GM12865 (cell line): ENCODE results near the gene C2orf74.

Experiments
- DNase-seq: peaks from one replicate; pipeline ENCODE4 v3.0.0; 2010; ENCODE audit warnings: low read depth
- H3K4me3 ChIP-seq: 2 replicates; pipeline ENCODE4 v1.5.1; 2011; ENCODE audit warnings: mild to moderate bottlenecking, low read depth, low read length, control low read depth
- TF ChIP-seq, protein P1 (sequence below): IDR thresholded peaks from 2 replicates; pipeline ENCODE4 v1.5.1; 2011; ENCODE audit warnings: low read length, control low read depth, low read depth, inconsistent platforms; ENCODE audit not compliant: insufficient read depth; ENCODE audit errors: missing control alignments

C2orf74 gene

DNA sequence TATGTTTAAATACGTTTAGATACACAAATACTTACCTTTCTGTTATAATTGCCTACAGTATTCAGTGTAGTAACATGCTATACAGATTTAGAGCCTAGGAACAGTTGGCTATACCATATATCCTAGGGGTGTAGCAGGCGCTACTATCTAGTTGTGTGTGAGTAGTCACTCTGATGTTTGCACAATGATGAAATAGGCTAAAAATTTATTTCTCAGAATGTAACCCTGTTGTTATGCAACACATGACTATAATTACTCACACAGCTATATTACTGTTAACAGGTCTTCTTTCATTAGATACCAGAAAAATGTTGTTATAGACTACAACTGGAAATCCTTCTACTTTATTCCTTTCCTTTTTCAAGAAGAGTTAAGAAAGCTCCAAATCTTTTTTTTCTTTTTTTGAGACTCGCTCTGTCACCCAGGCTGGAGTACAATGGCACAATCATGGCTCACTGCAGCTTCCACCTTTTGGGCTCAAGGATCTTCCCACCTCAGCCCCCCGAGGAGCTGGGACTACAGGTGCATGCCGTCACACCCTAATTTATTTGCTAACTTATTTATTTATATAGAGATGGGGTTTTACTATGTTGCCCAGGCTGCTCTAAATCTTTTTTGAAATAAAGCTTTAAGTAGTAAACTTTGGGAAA, 48.5 kb downstream of the C2orf74 start:
- H3K4me3 ChIP-seq: no peak overlapping the region
- DNase-seq: no peak
- TF ChIP-seq, protein P1, sequence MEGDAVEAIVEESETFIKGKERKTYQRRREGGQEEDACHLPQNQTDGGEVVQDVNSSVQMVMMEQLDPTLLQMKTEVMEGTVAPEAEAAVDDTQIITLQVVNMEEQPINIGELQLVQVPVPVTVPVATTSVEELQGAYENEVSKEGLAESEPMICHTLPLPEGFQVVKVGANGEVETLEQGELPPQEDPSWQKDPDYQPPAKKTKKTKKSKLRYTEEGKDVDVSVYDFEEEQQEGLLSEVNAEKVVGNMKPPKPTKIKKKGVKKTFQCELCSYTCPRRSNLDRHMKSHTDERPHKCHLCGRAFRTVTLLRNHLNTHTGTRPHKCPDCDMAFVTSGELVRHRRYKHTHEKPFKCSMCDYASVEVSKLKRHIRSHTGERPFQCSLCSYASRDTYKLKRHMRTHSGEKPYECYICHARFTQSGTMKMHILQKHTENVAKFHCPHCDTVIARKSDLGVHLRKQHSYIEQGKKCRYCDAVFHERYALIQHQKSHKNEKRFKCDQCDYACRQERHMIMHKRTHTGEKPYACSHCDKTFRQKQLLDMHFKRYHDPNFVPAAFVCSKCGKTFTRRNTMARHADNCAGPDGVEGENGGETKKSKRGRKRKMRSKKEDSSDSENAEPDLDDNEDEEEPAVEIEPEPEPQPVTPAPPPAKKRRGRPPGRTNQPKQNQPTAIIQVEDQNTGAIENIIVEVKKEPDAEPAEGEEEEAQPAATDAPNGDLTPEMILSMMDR: no peak

DNA sequence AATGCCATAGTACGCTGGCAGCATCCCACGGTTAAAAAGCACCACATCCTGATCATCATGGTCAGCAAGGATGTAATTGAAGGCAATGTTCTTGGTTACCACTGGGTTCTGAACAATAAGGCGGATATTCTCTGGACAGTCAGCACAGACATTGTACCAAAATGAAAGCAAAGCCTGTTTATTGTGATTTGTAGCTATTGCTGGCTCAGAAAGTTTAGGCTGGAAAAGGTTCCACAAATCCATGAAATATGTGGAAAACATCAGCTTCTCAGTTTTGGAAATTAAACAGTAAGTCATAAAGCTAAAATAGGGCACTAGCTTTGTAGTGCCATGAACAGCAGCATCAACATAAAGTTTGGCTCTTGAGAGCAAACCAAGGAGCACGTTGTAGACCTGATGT, 52.2 kb downstream of the C2orf74 start:
- TF ChIP-seq, protein P1: no peak
- no peak for DNase-seq
- H3K4me3 ChIP-seq: no peak overlapping the region
